ENCODE results near the gene MSH5. TPM values are rescaled to one million over a fixed set of nuclear protein-coding genes. Genes with fewer than 3 reads are reported as not detected.

MSH5 gene
- total and polyA plus RNA-seq, 2 of the 13 experiments (the other 11 are each of a cell fraction or from before 2014, with no cell fraction given): 10.2 to 38.7 TPM

DNA sequence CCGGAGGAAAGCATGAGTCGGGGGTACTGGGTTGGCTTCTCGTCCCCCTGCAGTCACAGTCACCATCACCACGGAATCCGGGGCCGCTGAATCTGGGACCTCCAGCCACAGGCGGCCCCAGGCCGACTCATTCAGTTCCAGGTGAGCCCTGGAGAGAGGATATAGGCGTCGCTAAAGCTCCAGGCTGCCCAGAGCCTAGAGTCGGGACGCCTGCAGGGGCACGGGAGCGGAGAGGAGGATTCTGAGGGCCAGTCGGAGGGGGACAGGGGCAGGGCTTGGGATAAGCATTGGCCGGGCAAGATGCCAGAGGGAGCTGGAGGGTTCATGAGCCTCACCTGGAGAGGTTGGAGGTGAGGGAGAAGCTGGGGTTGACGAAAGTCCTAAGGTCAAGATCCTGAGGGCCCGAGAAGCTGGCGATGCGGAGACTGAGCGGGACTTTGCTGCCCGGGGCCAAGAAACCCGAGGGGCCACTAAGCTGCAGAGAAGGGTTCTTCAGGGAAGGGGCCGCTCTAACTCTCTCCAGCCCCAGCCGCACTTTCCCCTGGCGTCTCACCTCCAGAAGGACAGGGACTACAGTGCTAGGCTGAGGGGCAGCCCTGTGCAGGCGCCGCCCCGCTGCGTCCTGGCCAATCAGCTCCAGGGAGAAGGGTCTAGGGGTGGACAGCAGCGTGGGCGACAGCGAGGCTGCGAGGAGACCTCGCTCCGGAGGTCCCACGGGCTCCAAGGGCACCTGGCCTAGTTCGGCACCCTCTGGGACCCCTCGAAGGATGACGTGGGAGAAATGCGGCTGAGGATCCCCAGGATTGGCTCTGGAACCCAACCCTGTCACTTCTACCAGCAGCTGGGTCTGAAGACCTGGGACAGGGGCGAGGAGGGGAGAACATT lies 26.3 kb downstream of the MSH5 start (continued):
- TF ChIP-seq KMT2A (CRISPR knock-in tag; IDR thresholded peaks at IDR 0.05) (0 out of 2 replicates have a peak, but pooled peaks have one; percentile 18), PCBP2 (optimal IDR thresholded peaks at IDR 0.05; ENCODE audit: low read depth, low read length, poor library complexity, severe bottlenecking) (no peak), ZNF251 (CRISPR knock-in tag; IDR thresholded peaks at IDR 0.05) (no peak), SOX6 (IDR thresholded peaks at IDR 0.05) (no peak), SOX6 (CRISPR knock-in tag; IDR thresholded peaks at IDR 0.05) (peak; percentile 38), ZNF383 (CRISPR knock-in tag; IDR thresholded peaks at IDR 0.05; ENCODE audit: borderline replicate concordance) (no peak), KDM3A (CRISPR knock-in tag; IDR thresholded peaks at IDR 0.05; ENCODE audit: low read depth) (0 out of 2 replicates have a peak, but pooled peaks have one; percentile 19), KLF16 (CRISPR knock-in tag; IDR thresholded peaks at IDR 0.05) (peak in 1 of 2 experiments; percentile 33; a peak in 1 of 4 replicates), ARNTL (CRISPR knock-in tag; IDR thresholded peaks at IDR 0.05) (no peak), ZNF839 (CRISPR knock-in tag; IDR thresholded peaks at IDR 0.05; ENCODE audit: borderline replicate concordance) (0 out of 2 replicates have a peak, but pooled peaks have one; percentile 59), KLF11 (CRISPR knock-in tag; IDR thresholded peaks at IDR 0.05) (0 out of 2 replicates have a peak, but pooled peaks have one; percentile 33)
- TF ChIP-seq, protein P1, sequence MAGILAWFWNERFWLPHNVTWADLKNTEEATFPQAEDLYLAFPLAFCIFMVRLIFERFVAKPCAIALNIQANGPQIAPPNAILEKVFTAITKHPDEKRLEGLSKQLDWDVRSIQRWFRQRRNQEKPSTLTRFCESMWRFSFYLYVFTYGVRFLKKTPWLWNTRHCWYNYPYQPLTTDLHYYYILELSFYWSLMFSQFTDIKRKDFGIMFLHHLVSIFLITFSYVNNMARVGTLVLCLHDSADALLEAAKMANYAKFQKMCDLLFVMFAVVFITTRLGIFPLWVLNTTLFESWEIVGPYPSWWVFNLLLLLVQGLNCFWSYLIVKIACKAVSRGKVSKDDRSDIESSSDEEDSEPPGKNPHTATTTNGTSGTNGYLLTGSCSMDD (CRISPR knock-in tag; IDR thresholded peaks at IDR 0.05): no peak; the same call in 1 of the 2 replicates
- TF ChIP-seq, protein P2, sequence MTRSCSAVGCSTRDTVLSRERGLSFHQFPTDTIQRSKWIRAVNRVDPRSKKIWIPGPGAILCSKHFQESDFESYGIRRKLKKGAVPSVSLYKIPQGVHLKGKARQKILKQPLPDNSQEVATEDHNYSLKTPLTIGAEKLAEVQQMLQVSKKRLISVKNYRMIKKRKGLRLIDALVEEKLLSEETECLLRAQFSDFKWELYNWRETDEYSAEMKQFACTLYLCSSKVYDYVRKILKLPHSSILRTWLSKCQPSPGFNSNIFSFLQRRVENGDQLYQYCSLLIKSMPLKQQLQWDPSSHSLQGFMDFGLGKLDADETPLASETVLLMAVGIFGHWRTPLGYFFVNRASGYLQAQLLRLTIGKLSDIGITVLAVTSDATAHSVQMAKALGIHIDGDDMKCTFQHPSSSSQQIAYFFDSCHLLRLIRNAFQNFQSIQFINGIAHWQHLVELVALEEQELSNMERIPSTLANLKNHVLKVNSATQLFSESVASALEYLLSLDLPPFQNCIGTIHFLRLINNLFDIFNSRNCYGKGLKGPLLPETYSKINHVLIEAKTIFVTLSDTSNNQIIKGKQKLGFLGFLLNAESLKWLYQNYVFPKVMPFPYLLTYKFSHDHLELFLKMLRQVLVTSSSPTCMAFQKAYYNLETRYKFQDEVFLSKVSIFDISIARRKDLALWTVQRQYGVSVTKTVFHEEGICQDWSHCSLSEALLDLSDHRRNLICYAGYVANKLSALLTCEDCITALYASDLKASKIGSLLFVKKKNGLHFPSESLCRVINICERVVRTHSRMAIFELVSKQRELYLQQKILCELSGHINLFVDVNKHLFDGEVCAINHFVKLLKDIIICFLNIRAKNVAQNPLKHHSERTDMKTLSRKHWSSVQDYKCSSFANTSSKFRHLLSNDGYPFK (CRISPR knock-in tag; IDR thresholded peaks at IDR 0.05; ENCODE audit: borderline replicate concordance): peak; percentile 42; the same call in 1 of the 2 replicates
- TF ChIP-seq, protein P3, sequence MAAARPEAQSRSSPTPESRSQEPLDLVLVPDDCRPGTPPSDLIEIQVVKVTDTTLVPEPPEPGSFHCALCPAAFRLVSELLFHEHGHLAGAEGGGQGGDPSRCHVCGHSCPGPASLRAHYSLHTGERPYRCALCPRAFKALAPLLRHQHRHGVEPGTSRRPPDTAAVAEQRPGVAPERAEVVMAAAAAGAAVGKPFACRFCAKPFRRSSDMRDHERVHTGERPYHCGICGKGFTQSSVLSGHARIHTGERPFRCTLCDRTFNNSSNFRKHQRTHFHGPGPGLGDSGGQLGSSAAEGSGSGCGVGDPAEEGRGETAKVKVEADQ (CRISPR knock-in tag; IDR thresholded peaks at IDR 0.05; ENCODE audit: borderline replicate concordance): peak; percentile 74; the same call in 1 of the 2 replicates
- TF ChIP-seq, protein P4, sequence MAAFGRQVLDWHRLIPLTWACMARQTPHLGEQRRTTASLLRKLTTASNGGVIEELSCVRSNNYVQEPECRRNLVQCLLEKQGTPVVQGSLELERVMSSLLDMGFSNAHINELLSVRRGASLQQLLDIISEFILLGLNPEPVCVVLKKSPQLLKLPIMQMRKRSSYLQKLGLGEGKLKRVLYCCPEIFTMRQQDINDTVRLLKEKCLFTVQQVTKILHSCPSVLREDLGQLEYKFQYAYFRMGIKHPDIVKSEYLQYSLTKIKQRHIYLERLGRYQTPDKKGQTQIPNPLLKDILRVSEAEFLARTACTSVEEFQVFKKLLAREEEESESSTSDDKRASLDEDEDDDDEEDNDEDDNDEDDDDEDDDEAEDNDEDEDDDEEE (CRISPR knock-in tag; IDR thresholded peaks at IDR 0.05): peak; percentile 71; the same call in 1 of the 2 replicates
- TF ChIP-seq, protein P5, sequence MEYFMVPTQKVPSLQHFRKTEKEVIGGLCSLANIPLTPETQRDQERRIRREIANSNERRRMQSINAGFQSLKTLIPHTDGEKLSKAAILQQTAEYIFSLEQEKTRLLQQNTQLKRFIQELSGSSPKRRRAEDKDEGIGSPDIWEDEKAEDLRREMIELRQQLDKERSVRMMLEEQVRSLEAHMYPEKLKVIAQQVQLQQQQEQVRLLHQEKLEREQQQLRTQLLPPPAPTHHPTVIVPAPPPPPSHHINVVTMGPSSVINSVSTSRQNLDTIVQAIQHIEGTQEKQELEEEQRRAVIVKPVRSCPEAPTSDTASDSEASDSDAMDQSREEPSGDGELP (IDR thresholded peaks at IDR 0.05; ENCODE audit: borderline replicate concordance, low read depth): 0 out of 2 replicates have a peak, but pooled peaks have one; percentile 45
- TF ChIP-seq, protein P6, sequence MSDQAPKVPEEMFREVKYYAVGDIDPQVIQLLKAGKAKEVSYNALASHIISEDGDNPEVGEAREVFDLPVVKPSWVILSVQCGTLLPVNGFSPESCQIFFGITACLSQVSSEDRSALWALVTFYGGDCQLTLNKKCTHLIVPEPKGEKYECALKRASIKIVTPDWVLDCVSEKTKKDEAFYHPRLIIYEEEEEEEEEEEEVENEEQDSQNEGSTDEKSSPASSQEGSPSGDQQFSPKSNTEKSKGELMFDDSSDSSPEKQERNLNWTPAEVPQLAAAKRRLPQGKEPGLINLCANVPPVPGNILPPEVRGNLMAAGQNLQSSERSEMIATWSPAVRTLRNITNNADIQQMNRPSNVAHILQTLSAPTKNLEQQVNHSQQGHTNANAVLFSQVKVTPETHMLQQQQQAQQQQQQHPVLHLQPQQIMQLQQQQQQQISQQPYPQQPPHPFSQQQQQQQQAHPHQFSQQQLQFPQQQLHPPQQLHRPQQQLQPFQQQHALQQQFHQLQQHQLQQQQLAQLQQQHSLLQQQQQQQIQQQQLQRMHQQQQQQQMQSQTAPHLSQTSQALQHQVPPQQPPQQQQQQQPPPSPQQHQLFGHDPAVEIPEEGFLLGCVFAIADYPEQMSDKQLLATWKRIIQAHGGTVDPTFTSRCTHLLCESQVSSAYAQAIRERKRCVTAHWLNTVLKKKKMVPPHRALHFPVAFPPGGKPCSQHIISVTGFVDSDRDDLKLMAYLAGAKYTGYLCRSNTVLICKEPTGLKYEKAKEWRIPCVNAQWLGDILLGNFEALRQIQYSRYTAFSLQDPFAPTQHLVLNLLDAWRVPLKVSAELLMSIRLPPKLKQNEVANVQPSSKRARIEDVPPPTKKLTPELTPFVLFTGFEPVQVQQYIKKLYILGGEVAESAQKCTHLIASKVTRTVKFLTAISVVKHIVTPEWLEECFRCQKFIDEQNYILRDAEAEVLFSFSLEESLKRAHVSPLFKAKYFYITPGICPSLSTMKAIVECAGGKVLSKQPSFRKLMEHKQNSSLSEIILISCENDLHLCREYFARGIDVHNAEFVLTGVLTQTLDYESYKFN (CRISPR knock-in tag; conservative IDR thresholded peaks at IDR 0.05): 0 out of 2 replicates have a peak, but pooled peaks have one; percentile 26

Data from HepG2 (cell line).